IPS DF 6.9 (cell line): ENCODE data around the gene ADAM33.

Experiments
- DNase-seq: peaks from one replicate; pipeline ENCODE4 v3.0.0-alpha.2; 2013; ENCODE audit warnings: low read depth, low spot score
- H3K27ac ChIP-seq: one replicate; pipeline ENCODE4 v1.5.1; 2013; ENCODE audit warnings: low read length, control low read depth
- H3K27me3 ChIP-seq: 2 replicates; pipeline ENCODE4 v1.6.1; 2013; ENCODE audit warnings: mild to moderate bottlenecking, low read length; ENCODE audit not compliant: control insufficient read depth, insufficient read depth
- H3K36me3 ChIP-seq: 2 replicates; pipeline ENCODE4 v1.6.1; 2013; ENCODE audit warnings: low read length; ENCODE audit not compliant: control insufficient read depth, insufficient read depth
- H3K4me1 ChIP-seq: 2 replicates; pipeline ENCODE4 v1.6.1; 2013; ENCODE audit warnings: low read length; ENCODE audit not compliant: control insufficient read depth, insufficient read depth
- H3K4me3 ChIP-seq: 2 replicates; pipeline ENCODE4 v1.5.1; 2013; ENCODE audit warnings: mild to moderate bottlenecking, low read length
- H3K9me3 ChIP-seq: 2 replicates; pipeline ENCODE4 v1.6.1; 2013; ENCODE audit warnings: low read length, inconsistent platforms; ENCODE audit not compliant: control insufficient read depth, insufficient read depth
- WGBS: extraction: QIAGEN DNeasy Blood & Tissue Kit; methylation state at CpG from one replicate; pipeline ENCODE4 v1.1.7; 2013; ENCODE audit warnings: mixed read lengths, missing lambda C conversion rate; ENCODE audit not compliant: insufficient read length, insufficient coverage; 5-methylcytosine and 5-hydroxymethylcytosine counted together

ADAM33 gene

DNA sequence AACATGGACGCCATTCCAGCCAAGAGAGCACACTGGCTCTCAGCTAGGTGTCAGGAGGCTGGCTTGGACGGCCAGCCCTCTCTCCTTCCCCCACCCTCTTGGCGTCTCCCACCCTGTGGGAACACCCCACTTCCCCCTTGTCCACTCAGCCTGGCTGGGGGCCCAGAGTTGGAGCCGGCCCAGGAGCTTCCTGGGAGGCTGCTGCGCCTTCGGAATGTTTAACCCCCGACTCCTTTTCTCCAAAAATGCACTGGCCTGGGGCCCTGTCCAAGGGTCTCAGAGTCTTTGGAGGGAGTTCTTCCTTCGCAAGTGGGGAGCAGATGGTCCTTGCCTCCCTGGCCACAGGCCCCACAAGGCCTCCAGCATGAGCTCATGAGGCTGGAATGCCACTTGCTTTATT is 4.1 kb downstream of the ADAM33 start:
- no peak overlapping the region for H3K4me3 ChIP-seq
- H3K27me3 ChIP-seq = peaks cover 4% of the 10 kb centered on the region; the same call in 1 of the 2 replicates
- H3K4me1 ChIP-seq = peaks cover 7% of the 10 kb centered on the region; the same call in 1 of the 2 replicates
- H3K27ac ChIP-seq = no peak overlapping the region
- H3K9me3 ChIP-seq = no peaks in the 10 kb centered on the region
- no peaks in the 10 kb centered on the region; the same call in 1 of the 2 replicates for H3K36me3 ChIP-seq
- no CpG with 5 or more reads among the region's 8 CpGs for WGBS
- DNase-seq = no peak

DNA sequence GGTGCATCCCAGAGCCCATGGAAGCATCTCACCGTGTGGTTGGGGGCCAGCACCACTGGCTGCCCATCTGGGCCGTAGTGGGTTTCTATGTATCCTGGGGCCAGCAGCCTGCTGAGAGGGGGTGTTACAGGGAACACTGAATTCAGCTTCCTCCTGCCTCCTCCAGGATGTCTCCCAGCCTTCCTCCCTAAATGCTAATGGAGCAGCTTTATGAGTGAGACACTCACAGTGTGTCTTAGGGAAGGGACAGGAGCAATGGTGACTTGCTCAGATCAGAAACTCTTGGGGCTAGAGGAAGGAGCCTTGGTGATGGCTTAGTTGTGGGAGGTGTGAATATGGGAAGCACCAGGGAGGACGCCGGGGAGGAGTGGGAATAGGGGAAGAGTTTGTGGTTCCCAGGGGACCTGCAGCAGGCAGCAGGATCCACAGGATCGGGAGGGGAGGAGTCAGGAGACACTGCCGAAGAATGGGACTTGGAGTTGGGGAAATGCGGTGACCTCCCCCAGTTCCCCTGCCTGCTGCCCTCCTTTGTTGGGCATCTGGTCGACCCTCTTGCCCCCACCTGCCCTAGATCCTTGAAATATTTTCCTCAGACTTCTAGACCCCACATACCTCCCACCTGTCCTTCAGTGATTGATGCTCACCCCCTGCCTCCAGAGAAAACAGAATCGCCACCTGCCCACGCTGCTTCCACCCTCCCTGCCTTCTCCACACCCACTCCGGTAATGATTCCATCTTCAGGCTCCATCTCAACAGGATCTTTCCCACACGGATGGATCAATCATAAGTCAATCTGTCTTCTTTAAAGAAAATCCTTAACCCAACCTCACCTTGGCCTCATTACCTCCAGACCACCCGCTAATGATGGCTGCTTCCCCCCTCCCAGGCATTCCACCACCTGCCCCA is 6.6 kb downstream of the ADAM33 start:
- Histone ChIP-seq H3K27ac (no peak overlapping the region), H3K27me3 (peaks cover 11% of the 10 kb centered on the region; the same call in 1 of the 2 replicates), H3K4me1 (peaks cover under 1% of the 10 kb centered on the region; the same call in 1 of the 2 replicates), H3K36me3 (no peaks in the 10 kb centered on the region; the same call in 1 of the 2 replicates), H3K4me3 (no peak overlapping the region), H3K9me3 (no peaks in the 10 kb centered on the region)
- DNase-seq = no peak
- no CpG with 5 or more reads among the region's 13 CpGs for WGBS

GRCh38 chr20:3674447-3674846 is 7.4 kb downstream of the ADAM33 start:
- WGBS = no CpG with 5 or more reads among the region's 10 CpGs
- no peaks in the 10 kb centered on the region for H3K9me3 ChIP-seq
- H3K36me3 ChIP-seq = no peaks in the 10 kb centered on the region; the same call in 1 of the 2 replicates
- DNase-seq = no peak
- H3K4me1 ChIP-seq = no peaks in the 10 kb centered on the region; the same call in 1 of the 2 replicates
- peaks cover 11% of the 10 kb centered on the region; the same call in 1 of the 2 replicates for H3K27me3 ChIP-seq
- H3K27ac ChIP-seq = no peak overlapping the region
- no peak overlapping the region for H3K4me3 ChIP-seq

- no peaks in the 10 kb centered on the region for H3K9me3 ChIP-seq
- H3K27ac ChIP-seq = no peak overlapping the region
- no peak for DNase-seq
- WGBS = no CpG with 5 or more reads among the region's 90 CpGs
- peaks cover 11% of the 10 kb centered on the region; the same call in 1 of the 2 replicates for H3K27me3 ChIP-seq
- no peaks in the 10 kb centered on the region; the same call in 1 of the 2 replicates for H3K36me3 ChIP-seq
- no peaks in the 10 kb centered on the region; the same call in 1 of the 2 replicates for H3K4me1 ChIP-seq
- no peak overlapping the region for H3K4me3 ChIP-seq
Measured at GRCh38 chr20:3673221-3674070, 8.4 kb downstream of the ADAM33 start.

- Histone ChIP-seq H3K4me3 (peak overlapping the region; percentile 30), H3K27ac (no peak overlapping the region), H3K9me3 (no peaks in the 10 kb centered on the region), H3K27me3 (peaks cover 11% of the 10 kb centered on the region; the same call in 1 of the 2 replicates), H3K4me1 (no peaks in the 10 kb centered on the region; the same call in 1 of the 2 replicates), H3K36me3 (no peaks in the 10 kb centered on the region; the same call in 1 of the 2 replicates)
- WGBS = no CpG with 5 or more reads among the region's 58 CpGs
- no peak for DNase-seq
Measured at GRCh38 chr20:3672547-3673171, 9.2 kb downstream of the ADAM33 start.

DNA sequence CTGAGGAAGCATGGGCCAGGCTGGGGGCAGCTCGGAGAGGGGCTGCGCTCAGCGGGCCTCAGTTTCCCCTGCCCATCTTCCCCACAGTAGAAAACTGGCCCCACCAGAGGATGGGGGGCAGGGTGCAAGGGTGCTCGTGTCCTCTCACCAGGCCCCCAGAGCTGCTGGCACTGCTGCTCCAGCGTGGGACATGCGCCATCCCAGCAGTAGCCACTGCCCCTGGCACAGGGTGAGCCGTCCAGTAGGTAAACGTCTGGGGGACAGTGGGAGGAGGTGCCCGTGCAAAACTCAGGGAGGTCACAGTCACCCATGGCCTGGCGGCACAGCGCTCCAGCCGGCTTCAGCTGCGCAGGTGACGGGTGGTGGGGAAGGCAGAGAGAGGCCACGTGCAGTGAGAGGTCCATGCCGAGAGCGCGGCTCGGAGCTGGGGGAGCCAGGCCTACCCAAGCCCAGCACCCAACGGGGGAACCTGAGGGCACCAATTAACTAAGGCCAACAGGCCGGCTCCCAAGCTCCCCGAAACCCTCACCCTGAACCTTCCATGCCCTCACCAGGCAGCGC is 9.7 kb downstream of the ADAM33 start:
- Histone ChIP-seq H3K36me3 (no peaks in the 10 kb centered on the region; the same call in 1 of the 2 replicates), H3K27ac (no peak overlapping the region), H3K4me1 (no peaks in the 10 kb centered on the region; the same call in 1 of the 2 replicates), H3K4me3 (peak overlapping the region; percentile 30; the same call in 1 of the 2 replicates), H3K9me3 (no peaks in the 10 kb centered on the region), H3K27me3 (peaks cover 11% of the 10 kb centered on the region; the same call in 1 of the 2 replicates)
- WGBS = no CpG with 5 or more reads among the region's 23 CpGs
- DNase-seq = no peak

GRCh38 chr20:3670945-3671344 is 10.9 kb downstream of the ADAM33 start:
- Histone ChIP-seq H3K36me3 (no peaks in the 10 kb centered on the region; the same call in 1 of the 2 replicates), H3K27ac (no peak overlapping the region), H3K9me3 (no peaks in the 10 kb centered on the region), H3K4me3 (no peak overlapping the region), H3K27me3 (peaks cover 11% of the 10 kb centered on the region; the same call in 1 of the 2 replicates), H3K4me1 (no peaks in the 10 kb centered on the region; the same call in 1 of the 2 replicates)
- WGBS = no CpG with 5 or more reads among the region's 10 CpGs
- DNase-seq = no peak

DNA sequence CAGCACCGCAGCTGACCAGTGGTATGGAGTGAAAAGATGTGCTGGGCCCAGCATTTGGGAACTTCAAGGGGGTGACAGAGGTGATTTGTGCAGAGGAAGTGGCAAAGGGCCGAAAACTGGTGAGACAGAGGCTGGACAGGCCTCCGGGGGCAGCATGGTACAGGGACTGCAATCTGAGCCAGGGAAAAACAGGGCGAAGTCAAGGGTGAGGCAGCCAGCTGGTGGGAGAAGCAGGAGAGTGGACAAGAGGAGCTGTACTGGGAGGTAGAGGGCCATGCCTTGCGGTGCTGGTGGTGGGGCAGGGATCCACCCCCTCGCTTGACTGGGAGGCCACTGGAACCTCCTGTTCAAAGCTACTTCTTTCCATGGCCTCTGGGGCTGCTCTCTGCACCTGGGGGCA is 11.3 kb downstream of the ADAM33 start:
- WGBS = no CpG with 5 or more reads among the region's 6 CpGs
- Histone ChIP-seq H3K4me1 (no peaks in the 10 kb centered on the region; the same call in 1 of the 2 replicates), H3K36me3 (no peaks in the 10 kb centered on the region; the same call in 1 of the 2 replicates), H3K9me3 (no peaks in the 10 kb centered on the region), H3K27ac (no peak overlapping the region), H3K4me3 (no peak overlapping the region), H3K27me3 (peaks cover 11% of the 10 kb centered on the region; the same call in 1 of the 2 replicates)
- DNase-seq = no peak

GRCh38 chr20:3669710-3670367 is 12.0 kb downstream of the ADAM33 start:
- no peaks in the 10 kb centered on the region for H3K9me3 ChIP-seq
- DNase-seq = no peak
- H3K27ac ChIP-seq = no peak overlapping the region
- H3K27me3 ChIP-seq = peaks cover 11% of the 10 kb centered on the region; the same call in 1 of the 2 replicates
- H3K4me3 ChIP-seq = no peak overlapping the region
- H3K4me1 ChIP-seq = no peaks in the 10 kb centered on the region; the same call in 1 of the 2 replicates
- no peaks in the 10 kb centered on the region; the same call in 1 of the 2 replicates for H3K36me3 ChIP-seq
- no CpG with 5 or more reads among the region's 13 CpGs for WGBS
